Upper lobe of left lung (tissue), 6 donors: ENCODE data around the gene DMD. TPM values are rescaled to one million over a fixed set of nuclear protein-coding genes. Genes with fewer than 3 reads are reported as not detected.

Source experiments
- ATAC-seq, 2 donors: fragments of 200-7000 bp; cut with Tn5 transposase; one replicate each; pipeline ENCODE4 v1.9.1; 2022; ENCODE audit warnings: mild to moderate bottlenecking in 2 of 2, moderate library complexity in 2 of 2; ENCODE audit not compliant: low FRiP score in 2 of 2
- DNase-seq, 2 donors: peaks; one replicate each; pipeline ENCODE4 v3.0.0-alpha.2; 2019 to 2020
- H3K27ac ChIP-seq, 4 donors: fragments of 200-600 bp; sonication (generic); one replicate each; pipeline ENCODE4 v1.5.1; 2016 to 2019
- H3K27me3 ChIP-seq, 4 donors: fragments of 200-600 bp; sonication (generic); one replicate each; pipeline ENCODE4 v1.5.1; 2017 to 2019
- H3K36me3 ChIP-seq, 4 donors: fragments of 200-600 bp; sonication (generic); one replicate each; pipeline ENCODE4 v1.5.1; 2016 to 2019
- H3K4me1 ChIP-seq, 4 donors: fragments of 200-600 bp; sonication (generic); one replicate each; pipeline ENCODE4 v1.5.1; 2018 to 2019
- H3K4me3 ChIP-seq, 4 donors: fragments of 200-600 bp; sonication (generic); one replicate each; pipeline ENCODE4 v1.5.1; 2017 to 2019; ENCODE audit warnings: mild to moderate bottlenecking in 2 of 4, moderate library complexity in 1 of 4
- H3K9me3 ChIP-seq, 4 donors: fragments of 200-600 bp; sonication (generic); one replicate each; pipeline ENCODE4 v1.5.1; 2018 to 2019
- CTCF ChIP-seq, 6 experiments: fragments of 450-650 bp in 4 of 6; fragments of 200-600 bp in 2 of 6; sonication (generic) in 2 of 6; IDR thresholded peaks; one replicate each; pipeline ENCODE4 v1.5.1; 2016 to 2019; ENCODE audit warnings: antibody characterized with exemption in 6 of 6
- EP300 ChIP-seq, 4 donors: sonication (generic); formaldehyde crosslinking; IDR thresholded peaks; one replicate each; pipeline ENCODE4 v1.5.1; 2017; ENCODE audit warnings: antibody characterized with exemption in 4 of 4, control low read depth in 2 of 4
- POLR2A ChIP-seq, 4 donors: fragments of 450-650 bp; IDR thresholded peaks; one replicate each; pipeline ENCODE4 v1.5.1; 2016 to 2017; ENCODE audit warnings: antibody characterized with exemption in 4 of 4, mild to moderate bottlenecking in 2 of 4
- POLR2AphosphoS5 ChIP-seq, 2 donors: sonication (generic); formaldehyde crosslinking; IDR thresholded peaks; one replicate each; pipeline ENCODE4 v1.5.1; 2017; ENCODE audit warnings: antibody characterized with exemption in 2 of 2
- WGBS, 2 donors: methylation state at CpG; one replicate each; pipeline ENCODE4 v1.1.5; 2017 to 2018; 5-methylcytosine and 5-hydroxymethylcytosine counted together
- total RNA-seq, 6 donors: library from RNA; depleted of rRNA in 4 of 6; stranded (reverse); fragments of >200 nt in 4 of 6; gene quantifications; one replicate each; pipeline versions ENCODE4 v1.1.0 to v1.2.1, GENCODE V29; 2016 to 2021
- donor health status: DM: no; HTN: no; CAD: no; lungs with moderate emphysema.
- donor health status: DM: no; HTN: yes; CAD: no; lungs with severe emphysema.

DMD gene
- total RNA-seq, 6 donors from 2014 or later = 12.5 to 37.0 (median 24.0) TPM

- Histone ChIP-seq H3K9me3 (no peaks in the 10 kb centered on the region), H3K4me3 (no peak overlapping the region), H3K4me1 (no peaks in the 10 kb centered on the region), H3K36me3 (no peaks in the 10 kb centered on the region), H3K27ac (no peak overlapping the region), H3K27me3 (no peaks in the 10 kb centered on the region)
- TF ChIP-seq POLR2A (IDR thresholded peaks at IDR 0.05) = no peak
- TF ChIP-seq POLR2AphosphoS5 (IDR thresholded peaks at IDR 0.05) = no peak
- TF ChIP-seq EP300 (IDR thresholded peaks at IDR 0.05) = no peak
- TF ChIP-seq CTCF (IDR thresholded peaks at IDR 0.05) = no peak
- DNase-seq (no peak), ATAC-seq (no peak)
- 69 to 89% methylated on average over 2 of the region's 2 CpGs for WGBS, 2 donors
Measured at GRCh38 chrX:31704938-31705337, 1506.4 kb downstream of the DMD start.

GRCh38 chrX:31702222-31702621, 1509.1 kb downstream of the DMD start:
- ATAC-seq = no peak
- H3K4me1 ChIP-seq = no peaks in the 10 kb centered on the region
- 65 to 79% methylated on average over 2 of the region's 2 CpGs for WGBS, 2 donors

GRCh38 chrX:31697294-31697916, 1513.9 kb downstream of the DMD start:
- Histone ChIP-seq H3K36me3 (no peaks in the 10 kb centered on the region), H3K27ac (no peak overlapping the region), H3K9me3 (no peaks in the 10 kb centered on the region), H3K4me1 (no peaks in the 10 kb centered on the region), H3K27me3 (no peaks in the 10 kb centered on the region), H3K4me3 (no peak overlapping the region)
- no peak for DNase-seq
- TF ChIP-seq POLR2A (IDR thresholded peaks at IDR 0.05) (no peak), POLR2AphosphoS5 (IDR thresholded peaks at IDR 0.05) (no peak), CTCF (IDR thresholded peaks at IDR 0.05) (no peak), EP300 (IDR thresholded peaks at IDR 0.05) (no peak)
- 65 to 80% methylated on average over 7 of the region's 7 CpGs for WGBS, 2 donors
- no peak for ATAC-seq

More at GRCh38 chrX:31702222-31702621, 1509.1 kb downstream of the DMD start:
- Histone ChIP-seq H3K27me3 (no peaks in the 10 kb centered on the region), H3K27ac (no peak overlapping the region), H3K9me3 (no peaks in the 10 kb centered on the region), H3K4me3 (no peak overlapping the region), H3K36me3 (no peaks in the 10 kb centered on the region)
- no peak for DNase-seq
- TF ChIP-seq CTCF (IDR thresholded peaks at IDR 0.05) = no peak
- no peak for TF ChIP-seq POLR2AphosphoS5 (IDR thresholded peaks at IDR 0.05)
- no peak for TF ChIP-seq EP300 (IDR thresholded peaks at IDR 0.05)

- no peak for ATAC-seq
- Histone ChIP-seq H3K27ac (no peak overlapping the region), H3K9me3 (no peaks in the 10 kb centered on the region), H3K27me3 (no peaks in the 10 kb centered on the region), H3K4me3 (no peak overlapping the region), H3K36me3 (no peaks in the 10 kb centered on the region), H3K4me1 (no peaks in the 10 kb centered on the region)
- no peak for DNase-seq
- TF ChIP-seq CTCF (IDR thresholded peaks at IDR 0.05) (no peak), POLR2A (IDR thresholded peaks at IDR 0.05) (no peak), POLR2AphosphoS5 (IDR thresholded peaks at IDR 0.05) (no peak), EP300 (IDR thresholded peaks at IDR 0.05) (no peak)
Measured at GRCh38 chrX:31679861-31680260, 1531.5 kb downstream of the DMD start.

GRCh38 chrX:31670245-31670644, 1541.1 kb downstream of the DMD start:
- Histone ChIP-seq H3K9me3 (peaks cover 0 to 6% (median 0%) of the 10 kb centered on the region in 4 donors), H3K27me3 (no peaks in the 10 kb centered on the region), H3K4me3 (no peak overlapping the region), H3K36me3 (no peaks in the 10 kb centered on the region), H3K4me1 (no peaks in the 10 kb centered on the region), H3K27ac (no peak overlapping the region)
- DNase-seq (no peak), ATAC-seq (no peak)
- no peak for TF ChIP-seq CTCF (IDR thresholded peaks at IDR 0.05)
- no peak for TF ChIP-seq EP300 (IDR thresholded peaks at IDR 0.05)
- no peak for TF ChIP-seq POLR2A (IDR thresholded peaks at IDR 0.05)
- TF ChIP-seq POLR2AphosphoS5 (IDR thresholded peaks at IDR 0.05) = no peak
- 35 to 42% methylated on average over 3 of the region's 3 CpGs for WGBS, 2 donors
